ENCODE data around the gene MYO16. TPM values are rescaled to one million over a fixed set of nuclear protein-coding genes. Genes with fewer than 3 reads are reported as not detected.

The MYO16 gene
- total and polyA plus RNA-seq, 8 donors: 1.1 to 2.5 (median 1.7) TPM

DNA sequence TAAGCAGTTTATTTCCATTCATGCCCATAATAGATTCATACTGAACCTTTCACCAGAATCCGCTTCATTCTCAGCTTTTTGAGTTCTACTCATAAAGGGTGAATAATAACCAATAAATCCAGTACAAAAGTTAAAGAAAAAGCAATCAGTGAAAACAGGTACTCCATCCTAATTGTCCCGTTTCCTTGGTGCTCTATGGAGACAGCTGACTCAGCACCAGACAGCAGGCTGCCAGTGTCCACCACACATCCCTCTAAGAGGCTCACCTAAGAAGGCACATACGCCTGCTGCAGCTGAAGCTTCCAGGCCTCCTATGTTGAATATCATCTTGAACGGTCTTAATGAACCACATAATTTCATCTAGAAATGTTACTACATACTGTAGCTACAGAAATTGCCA is 27.3 kb downstream of the MYO16 start:
- DNase-seq (no peak), ATAC-seq (no peak)
- no peak overlapping the region for H3K4me3 ChIP-seq
- TF ChIP-seq, protein P1, sequence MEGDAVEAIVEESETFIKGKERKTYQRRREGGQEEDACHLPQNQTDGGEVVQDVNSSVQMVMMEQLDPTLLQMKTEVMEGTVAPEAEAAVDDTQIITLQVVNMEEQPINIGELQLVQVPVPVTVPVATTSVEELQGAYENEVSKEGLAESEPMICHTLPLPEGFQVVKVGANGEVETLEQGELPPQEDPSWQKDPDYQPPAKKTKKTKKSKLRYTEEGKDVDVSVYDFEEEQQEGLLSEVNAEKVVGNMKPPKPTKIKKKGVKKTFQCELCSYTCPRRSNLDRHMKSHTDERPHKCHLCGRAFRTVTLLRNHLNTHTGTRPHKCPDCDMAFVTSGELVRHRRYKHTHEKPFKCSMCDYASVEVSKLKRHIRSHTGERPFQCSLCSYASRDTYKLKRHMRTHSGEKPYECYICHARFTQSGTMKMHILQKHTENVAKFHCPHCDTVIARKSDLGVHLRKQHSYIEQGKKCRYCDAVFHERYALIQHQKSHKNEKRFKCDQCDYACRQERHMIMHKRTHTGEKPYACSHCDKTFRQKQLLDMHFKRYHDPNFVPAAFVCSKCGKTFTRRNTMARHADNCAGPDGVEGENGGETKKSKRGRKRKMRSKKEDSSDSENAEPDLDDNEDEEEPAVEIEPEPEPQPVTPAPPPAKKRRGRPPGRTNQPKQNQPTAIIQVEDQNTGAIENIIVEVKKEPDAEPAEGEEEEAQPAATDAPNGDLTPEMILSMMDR (IDR thresholded peaks at IDR 0.05): no peak
- H3K9me3 ChIP-seq: peaks cover 0 to 13% of the 10 kb centered on the region in 2 donors
- no peaks in the 10 kb centered on the region for H3K27me3 ChIP-seq
- no peaks in the 10 kb centered on the region for H3K36me3 ChIP-seq
- intact Hi-C loops (cut with DNase I): no loop called here
- H3K27ac ChIP-seq: no peak overlapping the region
- no peaks in the 10 kb centered on the region for H3K4me1 ChIP-seq

DNA sequence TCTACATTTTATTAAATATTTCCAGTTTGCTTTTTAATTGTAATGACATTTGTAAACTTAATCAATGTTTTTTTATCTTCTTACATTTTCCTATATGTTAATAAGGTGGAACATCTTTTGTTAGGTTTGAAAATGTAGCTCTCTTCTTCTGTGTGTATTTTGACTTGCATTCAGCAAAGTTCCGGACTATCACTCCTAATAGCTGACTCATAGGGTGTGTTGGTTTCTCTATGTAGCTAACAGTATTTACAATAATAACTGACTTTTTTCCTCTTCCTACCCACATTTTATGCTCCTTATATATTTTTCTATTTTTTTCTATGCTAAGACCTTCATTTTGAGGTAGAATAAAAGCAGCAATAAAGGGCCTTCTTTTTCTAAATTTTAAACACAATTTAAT is 28.1 kb downstream of the MYO16 start:
- no peak for ATAC-seq
- H3K27me3 ChIP-seq: no peaks in the 10 kb centered on the region
- intact Hi-C loops (cut with DNase I): no loop called here
- DNase-seq: no peak
- H3K9me3 ChIP-seq: peaks cover 0 to 21% of the 10 kb centered on the region in 2 donors
- TF ChIP-seq, protein P1 (IDR thresholded peaks at IDR 0.05): no peak
- H3K4me1 ChIP-seq: no peaks in the 10 kb centered on the region
- H3K27ac ChIP-seq: no peak overlapping the region
- no peaks in the 10 kb centered on the region for H3K36me3 ChIP-seq
- H3K4me3 ChIP-seq: no peak overlapping the region

DNA sequence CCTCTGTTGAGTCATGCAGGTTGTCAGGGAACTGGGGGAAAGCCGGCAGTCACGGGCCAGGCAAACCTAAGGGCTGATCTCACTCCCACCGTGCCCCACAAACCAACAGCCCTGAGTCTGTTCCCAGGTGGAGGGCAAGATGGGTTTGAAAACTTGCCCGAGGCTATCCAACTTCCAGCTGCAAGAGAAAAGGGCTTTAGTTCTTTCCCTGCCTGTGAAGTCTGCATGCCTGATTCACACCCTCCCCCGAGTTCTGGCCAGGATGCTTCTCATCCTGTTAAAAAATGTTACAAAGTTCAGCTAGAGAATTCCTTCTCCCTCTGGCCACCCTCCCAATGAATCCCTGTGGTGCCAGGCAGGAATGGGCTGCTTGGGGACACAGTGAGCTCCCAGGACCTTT is 33.1 kb downstream of the MYO16 start:
- Histone ChIP-seq H3K4me1 (no peaks in the 10 kb centered on the region), H3K4me3 (no peak overlapping the region), H3K27me3 (no peaks in the 10 kb centered on the region), H3K27ac (no peak overlapping the region), H3K36me3 (no peaks in the 10 kb centered on the region), H3K9me3 (peaks cover 0 to 22% of the 10 kb centered on the region in 2 donors)
- TF ChIP-seq, protein P1 (IDR thresholded peaks at IDR 0.05): no peak
- no peak for DNase-seq
- intact Hi-C loops (cut with DNase I): no loop called here
- no peak for ATAC-seq

DNA sequence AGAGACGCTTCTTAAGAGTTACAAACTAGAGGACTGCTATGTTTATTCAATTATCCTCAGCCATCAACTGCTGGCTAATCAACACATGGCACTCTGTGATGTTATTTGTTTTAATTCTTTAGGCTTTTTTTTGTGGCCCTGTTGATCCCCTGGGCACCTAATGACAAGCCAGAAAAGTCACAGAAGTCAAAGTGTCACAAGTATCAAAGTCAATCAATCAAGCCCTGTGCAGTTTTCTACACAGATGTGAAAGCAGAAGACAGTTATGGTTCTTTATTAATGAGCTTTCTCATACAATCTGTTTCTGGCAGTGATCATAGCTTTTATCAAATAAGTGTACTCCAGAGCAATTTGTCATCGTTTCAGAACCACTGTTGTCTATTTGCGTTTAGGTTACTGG is 34.3 kb downstream of the MYO16 start:
- Histone ChIP-seq H3K4me3 (no peak overlapping the region), H3K27me3 (no peaks in the 10 kb centered on the region), H3K4me1 (no peaks in the 10 kb centered on the region), H3K27ac (no peak overlapping the region), H3K9me3 (peaks cover 0 to 32% of the 10 kb centered on the region in 2 donors), H3K36me3 (no peaks in the 10 kb centered on the region)
- TF ChIP-seq, protein P1 (IDR thresholded peaks at IDR 0.05): no peak
- DNase-seq (no peak), ATAC-seq (no peak)
- intact Hi-C loops (cut with DNase I): no loop called here

DNA sequence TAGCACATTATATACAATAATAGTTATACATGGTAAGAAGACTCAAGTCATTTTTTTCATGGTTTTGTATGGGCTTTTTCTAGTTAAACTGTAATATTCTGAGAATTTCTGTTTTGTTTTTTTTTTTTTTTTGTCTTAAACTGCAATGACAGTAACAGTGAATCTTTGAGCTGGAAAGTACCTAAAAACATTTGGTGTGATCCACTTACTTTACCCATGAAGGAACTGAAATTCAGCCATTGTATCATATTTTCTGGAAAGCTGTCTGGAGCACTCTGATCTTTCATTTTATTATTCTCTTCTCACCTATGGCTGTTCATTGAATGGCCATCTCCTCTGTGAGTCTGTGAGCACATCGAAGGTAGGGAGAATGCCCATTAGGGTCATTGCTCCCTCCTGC is 37.8 kb downstream of the MYO16 start:
- intact Hi-C loops (cut with DNase I): no loop called here
- Histone ChIP-seq H3K9me3 (peaks cover 0 to 39% of the 10 kb centered on the region in 2 donors), H3K4me1 (no peaks in the 10 kb centered on the region), H3K27me3 (no peaks in the 10 kb centered on the region), H3K4me3 (no peak overlapping the region), H3K27ac (no peak overlapping the region), H3K36me3 (no peaks in the 10 kb centered on the region)
- no peak for DNase-seq
- no peak for ATAC-seq
- TF ChIP-seq, protein P1 (IDR thresholded peaks at IDR 0.05): no peak

Data from left lung (tissue), 10 donors.